Keratinocyte (primary cell): ENCODE results near the gene HNRNPA2B1. TPM values are rescaled to one million over a fixed set of nuclear protein-coding genes. Genes with fewer than 3 reads are reported as not detected.

ENCODE experiments used
- DNase-seq: peaks from one replicate; pipeline ENCODE4 v3.0.0-alpha.2; 2011; ENCODE audit warnings: low read depth, missing footprints, low spot score
- FAIRE-seq: peaks from 2 replicates; lab custom pipeline; 2011; peaks lifted over from hg19 to GRCh38; lab: Jason Lieb, UNC
- H2AFZ ChIP-seq: 2 replicates; pipeline ENCODE4 v1.6.0; 2012; ENCODE audit warnings: low read length, control low read depth, inconsistent platforms; ENCODE audit not compliant: control insufficient read depth
- H3K27ac ChIP-seq: 2 replicates; pipeline ENCODE4 v1.5.1; 2011; ENCODE audit warnings: low read length; ENCODE audit not compliant: control insufficient read depth, insufficient read depth
- H3K27me3 ChIP-seq: 3 replicates; pipeline ENCODE4 v1.6.0; 2011; ENCODE audit warnings: low read length; ENCODE audit not compliant: control insufficient read depth, insufficient read depth; ENCODE audit errors: extremely low read depth
- H3K36me3 ChIP-seq, 2 experiments: 2 replicates in 1 of 2; 3 replicates in 1 of 2; pipeline ENCODE4 v1.5.1; 2011; ENCODE audit warnings: low read length in 2 of 2, mild to moderate bottlenecking in 1 of 2; ENCODE audit not compliant: control insufficient read depth in 2 of 2, insufficient read depth in 2 of 2; ENCODE audit errors: extremely low read depth in 1 of 2
- H3K4me1 ChIP-seq: 3 replicates; pipeline ENCODE4 v1.5.1; 2011; ENCODE audit warnings: low read length; ENCODE audit not compliant: control insufficient read depth, insufficient read depth; ENCODE audit errors: extremely low read depth
- H3K4me2 ChIP-seq: 3 replicates; pipeline ENCODE4 v1.6.0; 2011; ENCODE audit warnings: low read depth, low read length; ENCODE audit not compliant: control insufficient read depth, insufficient read depth; ENCODE audit errors: extremely low read depth
- H3K4me3 ChIP-seq, 3 experiments: fragments of 200-600 bp in 1 of 3; sonication (generic) in 1 of 3; 2 replicates in 2 of 3; 3 replicates in 1 of 3; pipeline ENCODE4 v1.5.1; 2011 to 2016; ENCODE audit warnings: low read length in 3 of 3, mild to moderate bottlenecking in 3 of 3, control low read depth in 2 of 3, inconsistent platforms in 1 of 3, low read depth in 1 of 3, mixed read lengths in 1 of 3, mixed run types in 1 of 3, moderate library complexity in 1 of 3; ENCODE audit not compliant: control insufficient read depth in 2 of 3, insufficient read depth in 2 of 3; ENCODE audit errors: extremely low read depth in 1 of 3
- H3K79me2 ChIP-seq: 2 replicates; pipeline ENCODE4 v1.6.0; 2012; ENCODE audit warnings: low read length; ENCODE audit not compliant: control insufficient read depth, insufficient read depth
- H3K9ac ChIP-seq: 3 replicates; pipeline ENCODE4 v1.6.0; 2011; ENCODE audit warnings: low read length; ENCODE audit not compliant: control insufficient read depth, insufficient read depth; ENCODE audit errors: extremely low read depth
- H3K9me1 ChIP-seq: 3 replicates; pipeline ENCODE4 v1.6.0; 2011; ENCODE audit warnings: low read length; ENCODE audit not compliant: control insufficient read depth, insufficient read depth; ENCODE audit errors: extremely low read depth
- H3K9me3 ChIP-seq: 2 replicates; pipeline ENCODE4 v1.5.1; 2012; ENCODE audit warnings: low read depth, low read length; ENCODE audit not compliant: control insufficient read depth
- H4K20me1 ChIP-seq: 3 replicates; pipeline ENCODE4 v1.6.0; 2011; ENCODE audit warnings: low read length; ENCODE audit not compliant: control insufficient read depth, insufficient read depth; ENCODE audit errors: extremely low read depth
- CTCF ChIP-seq, 3 experiments: IDR thresholded peaks in 1 of 3; conservative IDR thresholded peaks in 1 of 3; optimal IDR thresholded peaks in 1 of 3; 2 replicates in 2 of 3; 3 replicates in 1 of 3; pipeline versions ENCODE3 to v1.5.1; 2011; ENCODE audit warnings: low read length in 3 of 3, mild to moderate bottlenecking in 3 of 3, moderate library complexity in 2 of 3, control low read depth in 1 of 3, inconsistent platforms in 1 of 3; ENCODE audit not compliant: insufficient read depth in 2 of 3; ENCODE audit errors: extremely low read depth in 1 of 3
- EZH2 ChIP-seq: IDR thresholded peaks from one replicate; pipeline ENCODE4 v1.6.1; 2012; ENCODE audit warnings: inconsistent platforms, mild to moderate bottlenecking, low read length, moderate library complexity
- dilution Hi-C: fragments of 300-500 bp; cut with MboI; formaldehyde crosslinking; loops from one replicate; pipeline ENCODE4 v1.7.0; 2020; ENCODE audit warnings: low sequenced_read_pairs; ENCODE audit not compliant: extremely low pct_ligation_motif_present
- polyA plus RNA-seq, 5 experiments: library from polyadenylated mRNA; depleted of rRNA in 3 of 5; stranded (reverse) in 3 of 5; stranded (forward) in 1 of 5; unstranded in 1 of 5; fragments of >200 nt; gene quantifications; 1 replicate in 1 of 5; 2 replicates in 3 of 5; 3 replicates in 1 of 5; pipeline versions ENCODE4 v1.2.1 to v1.2.3, GENCODE V29; 2011 to 2012; ENCODE audit warnings: missing spikeins in 2 of 5, low read depth in 1 of 5, low replicate concordance in 1 of 5

HNRNPA2B1 gene
- polyA plus RNA-seq, 1 donor (not counting 4 experiments of a cell fraction or from before 2014, with no cell fraction given): 511 TPM

GRCh38 chr7:26159243-26159642 lies 41.3 kb downstream of the HNRNPA2B1 start:
- DNase-seq (no peak), FAIRE-seq (no peak)
- no peaks in the 10 kb centered on the region for H4K20me1 ChIP-seq
- H3K9me3 ChIP-seq: no peaks in the 10 kb centered on the region
- H3K36me3 ChIP-seq: no peaks in the 10 kb centered on the region
- H3K27ac ChIP-seq: no peak overlapping the region
- TF ChIP-seq EZH2 (no peak), CTCF (optimal IDR thresholded peaks at IDR 0.05 in 1 of 3, IDR thresholded peaks at IDR 0.05 in 1 of 3, conservative IDR thresholded peaks at IDR 0.05 in 1 of 3; ENCODE audit: extremely low read depth in 1 of 3, insufficient read depth in 2 of 3, low read length in 3 of 3) (no peak)
- no peak overlapping the region for H3K4me3 ChIP-seq
- no peak overlapping the region for H2AFZ ChIP-seq
- H3K27me3 ChIP-seq: no peaks in the 10 kb centered on the region
- peaks cover 34% of the 10 kb centered on the region for H3K4me1 ChIP-seq
- no peak overlapping the region for H3K4me2 ChIP-seq
- H3K9me1 ChIP-seq: no peaks in the 10 kb centered on the region
- peaks cover 30% of the 10 kb centered on the region for H3K79me2 ChIP-seq
- dilution Hi-C loops: loop anchor here (10.0 kb wide), 1 partner anchor 284 kb away; no protein-coding TSS in a partner anchor
- no peak overlapping the region for H3K9ac ChIP-seq

DNA sequence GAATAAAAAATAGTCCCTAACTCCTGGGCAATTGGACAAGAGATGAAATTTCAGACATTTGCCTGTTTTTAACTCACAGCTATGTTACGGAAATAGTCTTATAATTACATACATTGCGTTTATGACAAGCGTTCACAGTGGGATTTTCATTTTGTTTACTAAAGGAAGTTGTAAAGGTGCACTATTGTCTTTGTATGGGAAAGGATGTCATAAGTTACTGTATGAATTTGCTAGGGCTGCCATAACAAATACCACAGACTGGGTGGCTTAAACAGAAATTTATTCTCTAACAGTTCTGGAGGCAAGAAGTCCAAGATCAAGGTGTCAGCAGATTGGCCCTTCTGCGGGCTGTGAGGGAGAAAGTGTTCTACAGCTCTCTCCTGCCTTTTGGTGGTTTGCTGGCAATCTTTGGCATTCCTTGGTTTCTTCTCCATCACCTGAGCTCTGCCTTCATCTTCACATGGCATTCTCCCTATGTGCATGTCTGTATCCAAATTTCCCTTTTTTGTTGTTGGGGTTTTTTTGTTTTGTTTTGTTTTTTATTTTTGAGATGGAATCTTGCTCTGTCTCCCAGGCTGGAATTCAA lies 42.9 kb downstream of the HNRNPA2B1 start:
- Histone ChIP-seq H3K4me3 (no peak overlapping the region), H3K27ac (peak overlapping the region; percentile 98), H3K79me2 (peaks cover 36% of the 10 kb centered on the region), H3K4me2 (peak overlapping the region; percentile 96), H3K9me1 (no peaks in the 10 kb centered on the region), H2AFZ (no peak overlapping the region), H3K36me3 (no peaks in the 10 kb centered on the region), H3K4me1 (peaks cover 47% of the 10 kb centered on the region), H3K9me3 (no peaks in the 10 kb centered on the region), H3K9ac (no peak overlapping the region), H4K20me1 (no peaks in the 10 kb centered on the region), H3K27me3 (no peaks in the 10 kb centered on the region)
- FAIRE-seq (no peak), DNase-seq (no peak)
- dilution Hi-C loops: loop anchor here (10.0 kb wide), 1 partner anchor 283 kb away; no protein-coding TSS in a partner anchor
- TF ChIP-seq EZH2: no peak
- TF ChIP-seq CTCF (optimal IDR thresholded peaks at IDR 0.05 in 1 of 3, IDR thresholded peaks at IDR 0.05 in 1 of 3, conservative IDR thresholded peaks at IDR 0.05 in 1 of 3; ENCODE audit: extremely low read depth in 1 of 3, insufficient read depth in 2 of 3, low read length in 3 of 3): no peak
